ACHN (cell line): ENCODE data around the gene DUSP1.
A peak's percentile ranks its signal among the peaks of the same experiment; 100 is the strongest.
"Not testable (repeated sequence)": the region's sequence is repeated elsewhere in the genome, so short reads cannot be mapped to it uniquely, and the experiment has no call there.

Source experiments
- DNase-seq: peaks from one replicate; pipeline ENCODE4 v3.0.0-alpha.2; 2015
- in situ Hi-C: cut with HindIII; loops from 2 replicates; pipeline ENCODE4 v1.10.0; 2017; ENCODE audit warnings: low sequenced_read_pairs, low pct_ligation_motif_present, low pct_unique_long_range_greater_than_20kb

Gene DUSP1

DNA sequence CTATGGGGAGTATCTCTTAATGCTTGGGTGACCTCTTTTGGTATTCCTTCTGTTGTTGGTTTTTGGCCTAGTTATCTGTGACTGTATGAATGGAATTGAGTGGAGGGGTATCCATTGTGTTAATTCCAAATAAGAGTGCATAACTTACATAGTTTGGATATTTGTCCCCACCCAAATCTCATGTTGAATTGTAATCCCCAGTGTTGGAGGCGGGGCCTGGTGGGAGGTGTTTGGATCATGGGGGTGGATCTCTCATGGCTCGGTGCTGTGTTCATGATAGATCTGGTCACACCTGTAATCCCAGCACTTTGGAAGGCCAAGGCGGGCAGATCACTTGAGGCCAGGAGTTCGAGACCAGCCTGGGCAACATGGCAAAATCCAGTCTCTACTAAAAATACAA, 13.2 kb upstream of the DUSP1 start:
- DNase-seq, in situ Hi-C loops: not testable (repeated sequence)

DNA sequence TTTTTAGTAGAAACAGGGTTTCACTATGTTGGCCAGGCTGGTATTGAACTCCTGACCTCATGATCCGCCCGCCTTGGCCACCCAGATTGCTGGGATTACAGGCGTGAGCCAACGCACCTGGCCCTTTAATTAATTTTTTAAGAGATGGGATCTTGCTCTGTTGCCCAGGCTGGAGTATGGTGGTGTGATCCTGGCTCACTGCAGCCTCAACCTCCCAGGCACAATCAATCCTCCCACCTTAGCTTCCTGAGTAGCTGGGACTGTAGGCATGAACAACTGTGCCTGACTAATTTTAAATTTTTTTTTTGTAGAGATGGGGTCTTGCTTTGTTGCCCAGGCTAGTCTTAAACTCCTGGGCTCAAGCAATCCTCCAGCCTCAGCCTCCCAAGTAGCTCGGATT, 12.3 kb upstream of the DUSP1 start:
- in situ Hi-C loops, DNase-seq: not testable (repeated sequence)

DNA sequence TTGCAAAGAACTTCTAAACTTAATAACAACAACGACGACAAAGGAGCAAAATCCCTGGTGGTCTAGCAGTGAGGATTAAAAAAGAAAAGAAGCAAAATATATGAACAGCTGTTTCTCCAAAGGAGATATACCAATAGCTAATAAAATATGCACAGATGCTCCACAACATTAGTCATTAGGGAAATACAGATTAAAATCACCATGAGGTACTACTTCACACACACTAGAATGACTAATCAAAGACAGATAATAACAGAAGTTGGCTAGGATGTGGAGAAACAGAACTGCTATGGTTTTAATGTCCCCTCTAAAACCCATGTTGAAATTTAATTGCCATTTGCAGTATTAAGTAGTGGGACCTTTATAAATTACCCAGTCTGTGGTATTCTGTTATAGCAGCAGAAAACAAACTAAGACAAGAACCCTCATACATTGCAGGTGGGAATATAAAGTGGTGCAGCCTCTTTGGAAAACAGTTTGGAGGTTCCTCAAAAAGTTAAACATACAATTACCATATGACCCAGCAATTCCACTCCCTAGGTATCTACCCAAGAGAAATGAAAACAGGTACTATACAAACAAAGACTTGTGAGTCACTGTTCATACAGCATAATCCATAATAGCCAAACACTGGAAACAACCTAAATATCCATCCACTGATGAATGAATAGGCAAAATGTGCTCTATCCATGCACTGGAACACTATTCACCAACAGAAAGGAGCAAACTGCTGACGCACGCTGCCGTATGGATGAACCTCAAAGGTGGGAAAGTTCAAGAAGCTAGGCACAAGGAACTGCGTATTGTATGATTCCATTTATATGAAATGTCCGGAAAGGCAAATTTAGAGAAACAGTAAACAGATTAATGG, 11.4 kb upstream of the DUSP1 start:
- in situ Hi-C loops, result no loop called here
- DNase-seq, result no peak

DNA sequence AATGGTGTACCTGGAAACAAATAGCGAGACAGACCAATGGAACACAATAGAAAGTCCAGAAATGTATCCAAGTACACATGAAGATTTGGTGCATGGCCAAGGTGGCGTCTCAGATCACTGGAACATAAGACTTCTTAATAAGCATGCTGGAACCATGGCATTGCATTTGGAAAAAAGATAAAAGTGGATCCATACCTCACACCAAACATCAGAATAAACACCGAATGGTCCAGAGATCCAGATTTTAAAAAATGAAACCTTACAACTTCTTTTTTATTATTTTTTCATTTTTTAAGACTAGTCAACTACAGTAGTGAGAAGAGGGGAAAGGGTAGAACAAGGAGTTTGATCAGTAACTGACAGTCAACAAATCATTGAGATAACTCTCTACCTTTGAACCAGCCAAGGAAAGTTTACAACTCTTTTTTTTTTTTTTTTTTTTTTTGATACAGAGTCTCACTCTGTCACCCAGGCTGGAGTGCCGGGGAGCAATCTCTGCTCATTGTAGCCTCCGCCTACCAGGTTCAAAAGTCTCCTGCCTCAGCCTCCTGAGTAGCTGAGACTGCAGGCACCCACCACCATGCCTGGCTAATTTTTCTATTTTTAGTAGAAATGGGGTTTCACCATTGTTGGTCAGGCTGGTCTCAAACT, 8.8 kb upstream of the DUSP1 start:
- in situ Hi-C loops, result no loop called here
- no peak for DNase-seq

DNA sequence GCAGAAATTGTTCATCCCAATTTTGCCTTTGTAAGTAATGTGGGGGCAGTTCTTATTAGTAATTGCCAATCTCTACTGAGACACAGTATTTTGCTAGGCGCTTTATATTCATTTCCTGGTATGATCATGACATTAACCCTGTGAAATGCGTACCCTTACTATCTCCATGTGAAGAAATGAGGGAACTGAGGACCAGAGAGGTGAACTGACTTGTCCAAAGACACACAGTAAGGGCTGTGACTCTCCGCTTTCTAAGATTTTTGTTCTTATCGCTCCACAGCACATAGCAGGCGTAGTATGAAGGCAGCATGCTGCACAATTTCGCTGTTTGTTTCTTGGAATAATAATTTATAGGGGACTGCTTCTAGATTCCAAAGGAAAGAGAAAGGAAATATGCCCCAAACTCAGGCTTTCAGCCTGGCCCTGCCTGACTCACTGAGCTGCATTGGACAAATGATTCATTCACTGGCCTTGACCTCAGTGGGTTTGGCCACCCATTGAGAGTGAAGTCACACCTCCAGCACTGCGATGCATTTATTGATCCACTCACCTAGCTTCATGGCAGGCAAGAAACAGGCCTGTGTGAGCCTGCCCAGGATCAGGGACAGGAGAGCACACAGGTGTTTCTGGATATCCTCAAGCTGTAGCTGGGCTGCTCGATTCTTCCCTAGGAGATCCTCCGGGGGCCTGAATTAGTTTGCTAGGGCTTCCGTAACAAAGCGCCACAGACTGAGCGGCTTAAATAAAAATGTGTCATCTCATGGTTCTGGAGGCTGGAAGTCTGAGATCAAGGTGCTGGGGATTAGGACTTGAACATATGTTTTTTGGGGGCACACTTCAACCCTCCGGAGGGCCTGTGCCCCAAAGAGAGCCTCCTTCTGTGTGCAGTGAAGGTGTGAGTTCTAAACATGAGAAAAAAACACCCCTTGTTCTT, 7.2 kb upstream of the DUSP1 start:
- DNase-seq, result peak; percentile 86
- in situ Hi-C loops, result no loop called here

DNA sequence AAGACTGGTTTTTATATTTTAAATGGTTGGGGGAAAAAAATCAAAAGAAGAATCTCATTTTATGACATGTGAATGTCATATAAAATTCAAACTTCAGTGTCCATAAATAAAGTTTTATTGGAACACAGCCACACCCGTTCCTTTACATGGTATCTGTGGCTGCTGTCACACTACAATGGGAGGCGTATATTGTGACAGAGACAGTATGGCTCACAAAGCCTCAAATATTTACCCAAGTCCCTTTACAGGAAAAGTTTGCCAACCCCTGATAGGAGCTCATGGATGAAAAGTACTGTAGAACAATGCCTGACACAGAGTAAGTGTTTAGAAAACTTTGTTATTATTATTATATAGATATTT, 5.2 kb upstream of the DUSP1 start:
- DNase-seq, result no peak

DNA sequence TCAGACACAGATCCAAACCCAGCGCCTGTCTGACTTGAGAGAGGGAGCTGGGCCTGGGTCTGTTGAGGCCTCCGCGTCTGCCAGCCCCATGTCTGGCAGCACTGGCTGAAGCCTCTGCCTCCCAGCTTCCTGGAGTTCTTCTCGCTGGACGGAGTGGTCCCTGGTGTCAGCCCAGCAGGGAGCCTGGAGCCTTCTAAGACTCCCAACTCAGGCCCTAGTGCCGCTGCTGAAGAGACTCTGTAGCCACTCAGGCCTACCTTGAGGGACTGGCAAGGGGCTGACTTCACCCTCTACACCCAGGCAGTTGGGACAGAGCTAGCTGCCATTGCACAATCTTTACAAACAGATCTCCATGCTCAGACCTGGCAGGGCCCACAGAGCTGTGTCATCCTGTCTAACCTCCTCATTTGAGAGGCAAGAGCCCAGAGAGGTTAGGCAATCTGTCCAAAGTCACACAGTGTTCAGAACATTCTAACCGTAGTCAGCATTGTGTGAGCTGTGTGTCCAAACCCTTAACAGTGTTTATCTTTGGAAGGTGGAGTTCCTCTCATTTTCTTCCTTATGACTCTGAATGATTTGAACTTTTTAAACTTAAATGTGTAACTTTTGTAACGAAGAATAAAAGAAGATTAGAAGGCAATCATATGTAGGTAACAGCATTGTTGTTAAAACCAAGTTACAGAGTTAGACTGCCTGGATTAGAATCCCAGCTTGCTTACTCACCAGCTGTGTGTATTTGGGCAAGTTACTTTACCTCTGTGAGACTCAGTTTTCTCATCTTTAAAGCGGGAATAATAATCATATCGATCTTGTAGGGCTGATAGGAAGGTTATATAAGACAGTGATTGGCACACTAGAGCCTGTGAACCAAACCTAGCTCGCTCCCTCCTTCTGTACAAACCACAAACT, 4.6 kb upstream of the DUSP1 start:
- peak; percentile 22 for DNase-seq
- in situ Hi-C loops, result no loop called here

More for the DNA sequence above, 5.2 kb upstream of the DUSP1 start:
- in situ Hi-C loops, result no loop called here

DNA sequence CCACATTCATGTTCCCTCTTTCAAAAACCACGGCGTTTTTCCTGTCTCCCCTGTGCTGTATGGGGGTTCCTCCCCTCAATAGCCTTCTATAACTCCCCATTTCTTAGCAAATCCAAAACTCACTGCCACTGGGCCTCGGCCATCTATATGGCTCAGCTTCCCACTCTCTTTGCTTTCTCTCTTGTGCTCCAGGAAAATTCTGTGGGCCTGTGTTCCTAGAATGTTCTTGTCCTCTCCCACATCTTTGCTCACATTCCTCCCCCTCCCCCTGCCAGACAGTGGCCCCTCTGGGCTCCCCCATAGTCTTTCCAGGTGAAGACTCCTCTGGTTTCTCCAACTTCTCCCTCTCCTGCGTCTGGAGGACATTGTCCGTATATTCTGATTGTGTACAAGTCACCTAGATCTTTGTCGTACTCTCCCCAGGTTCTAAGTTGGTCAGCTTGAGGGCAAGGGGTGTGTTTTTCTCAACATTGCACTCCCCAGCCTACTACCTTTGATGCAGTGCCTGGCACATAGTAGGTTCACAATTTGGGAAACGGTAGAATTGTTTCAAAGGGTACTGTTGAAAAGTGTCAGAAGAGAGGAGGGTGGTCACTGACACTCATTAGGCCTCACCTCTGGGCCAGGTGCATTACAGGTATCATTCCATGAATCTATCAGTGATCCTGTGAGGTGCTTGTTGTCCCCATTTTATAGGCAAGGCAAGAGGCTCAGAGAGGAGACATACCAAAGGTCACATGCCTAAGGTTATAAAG, 3.7 kb upstream of the DUSP1 start:
- in situ Hi-C loops, result no loop called here
- no peak for DNase-seq

DNA sequence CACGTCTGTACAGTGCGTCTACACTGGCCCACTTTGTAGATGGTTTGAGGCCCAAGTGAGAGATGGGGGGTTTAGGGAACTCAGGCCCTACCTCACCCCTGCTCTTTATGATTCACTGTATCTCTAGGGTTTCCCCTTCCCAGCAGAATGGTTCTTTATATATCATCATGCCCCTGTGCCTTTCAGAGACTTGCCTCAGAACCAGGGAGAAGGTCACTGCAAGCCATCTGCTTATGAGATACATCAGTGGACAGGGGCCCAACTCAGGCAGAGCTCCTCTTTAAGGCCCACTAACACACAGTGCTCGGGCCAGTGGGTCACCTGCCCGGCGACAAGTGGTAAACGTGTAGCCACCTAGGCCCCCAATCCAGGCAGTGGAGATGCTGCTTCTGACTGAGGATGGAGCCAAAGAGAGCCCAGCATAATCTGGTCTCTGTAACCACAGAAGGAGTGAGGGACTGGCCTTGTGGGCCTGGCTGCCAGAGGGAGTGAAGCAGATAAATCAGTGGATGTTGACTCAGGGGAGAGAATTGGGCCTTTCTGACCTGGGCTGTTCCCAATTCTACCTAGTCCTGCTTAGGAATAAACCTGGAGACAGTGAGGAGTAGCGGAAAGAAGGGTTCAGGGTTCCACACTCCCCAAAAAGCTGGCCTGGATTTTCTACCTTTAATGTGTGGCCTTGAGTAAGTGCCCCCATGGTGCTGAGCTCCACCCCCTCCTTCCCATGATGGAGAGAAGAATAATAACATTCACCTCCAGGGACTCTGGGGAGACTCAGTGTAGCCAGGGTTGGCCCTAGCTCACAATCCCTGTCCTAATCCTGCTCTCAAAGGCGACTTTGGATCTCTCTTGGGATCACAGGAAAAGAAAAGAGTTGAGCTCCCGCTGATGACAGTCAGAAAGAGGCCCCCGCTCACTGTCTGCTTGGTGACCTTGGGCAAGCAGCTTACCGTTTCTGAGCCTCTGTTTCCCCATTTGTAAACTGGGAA, 2.8 kb upstream of the DUSP1 start:
- no peak for DNase-seq
- in situ Hi-C loops, result no loop called here

DNA sequence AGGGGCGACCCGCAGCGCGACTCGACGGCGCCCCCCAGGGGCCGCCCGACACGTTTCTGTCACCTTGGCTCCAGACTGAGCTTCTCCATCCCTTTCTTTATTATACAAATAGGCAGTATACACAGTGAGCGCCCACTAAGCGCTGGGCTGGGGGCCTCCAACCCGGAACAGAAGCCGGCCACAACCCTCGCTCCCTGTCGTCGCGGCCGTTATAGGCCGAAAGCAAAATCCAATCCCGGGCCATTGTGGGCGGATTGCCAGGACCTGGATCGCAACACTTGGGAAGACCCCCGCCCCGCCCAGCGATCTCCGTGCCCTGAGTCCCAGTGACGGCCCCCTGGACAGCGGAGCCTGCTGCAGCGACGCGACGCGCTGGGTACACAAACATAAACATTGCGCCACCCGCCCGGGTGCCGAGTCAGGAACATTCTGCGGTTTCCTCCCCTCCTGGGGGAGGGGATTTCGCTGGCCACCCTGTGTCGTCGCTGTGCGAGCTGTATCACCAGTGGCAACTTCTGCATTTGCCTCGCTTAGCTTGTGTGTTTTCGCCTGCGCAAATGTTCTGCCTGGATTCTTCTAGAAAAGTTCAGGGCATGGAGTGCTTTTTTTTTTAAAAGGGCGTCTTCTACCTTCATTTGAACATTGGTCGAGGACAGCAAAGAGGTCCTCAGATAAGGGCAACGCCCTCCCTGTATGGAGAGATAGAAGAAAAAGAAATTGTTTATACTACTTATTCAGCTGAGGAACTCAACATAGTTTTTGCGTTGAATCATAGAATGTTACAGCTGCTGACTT, 1.3 kb upstream of the DUSP1 start:
- DNase-seq, result peak; percentile 90
- in situ Hi-C loops, result no loop called here

DNA sequence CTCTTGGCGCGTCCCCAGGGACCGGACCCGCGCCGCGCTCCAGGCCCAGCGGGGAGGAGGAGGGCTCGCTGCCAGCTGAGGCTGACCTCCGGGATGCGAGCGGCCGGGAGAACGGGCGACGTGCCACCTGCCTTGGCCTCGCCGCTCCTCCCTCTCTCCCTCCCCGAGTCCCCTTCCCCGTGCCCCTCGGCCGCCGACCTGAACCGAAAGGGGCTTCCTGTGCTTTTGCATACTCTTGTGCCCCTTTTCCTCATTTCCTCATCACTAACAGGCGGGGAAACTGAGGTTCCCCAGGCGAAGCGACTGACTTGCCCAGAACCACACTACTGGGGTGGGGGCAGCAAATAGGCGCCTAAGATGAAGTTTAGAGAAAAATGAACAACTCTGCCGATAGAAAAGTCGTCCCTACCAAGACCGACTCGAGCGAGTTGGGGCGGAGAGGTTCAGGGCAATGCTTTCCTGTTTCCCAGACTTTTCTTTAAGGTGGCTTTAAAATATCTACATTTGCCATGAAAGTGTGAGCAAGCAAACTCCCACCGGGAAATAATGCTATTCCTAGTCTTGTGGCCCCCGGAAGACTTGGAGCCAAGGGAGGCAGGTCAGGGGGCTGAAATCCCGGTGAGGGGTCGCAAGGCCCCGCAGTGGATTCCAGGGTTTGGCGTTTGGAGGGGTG, 580 bp upstream of the DUSP1 start:
- in situ Hi-C loops, result no loop called here
- DNase-seq, result no peak

DNA sequence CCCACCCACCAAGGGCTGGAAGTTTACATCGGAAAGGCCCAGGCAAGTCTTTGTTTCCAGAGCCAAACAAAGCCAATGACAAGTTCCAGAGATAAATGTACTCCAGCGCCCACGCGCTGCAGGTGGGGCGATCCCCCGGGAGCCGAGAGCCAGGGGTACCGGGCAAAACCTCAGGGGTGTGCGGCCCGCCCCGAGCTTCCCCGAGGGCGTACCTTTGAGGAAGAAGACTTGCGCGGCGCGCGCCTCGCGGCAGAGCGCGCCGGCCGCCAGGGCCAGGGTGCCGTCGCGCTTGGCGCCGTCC, 671 bp downstream of the DUSP1 start:
- DNase-seq, result no peak
- in situ Hi-C loops, result no loop called here

DNA sequence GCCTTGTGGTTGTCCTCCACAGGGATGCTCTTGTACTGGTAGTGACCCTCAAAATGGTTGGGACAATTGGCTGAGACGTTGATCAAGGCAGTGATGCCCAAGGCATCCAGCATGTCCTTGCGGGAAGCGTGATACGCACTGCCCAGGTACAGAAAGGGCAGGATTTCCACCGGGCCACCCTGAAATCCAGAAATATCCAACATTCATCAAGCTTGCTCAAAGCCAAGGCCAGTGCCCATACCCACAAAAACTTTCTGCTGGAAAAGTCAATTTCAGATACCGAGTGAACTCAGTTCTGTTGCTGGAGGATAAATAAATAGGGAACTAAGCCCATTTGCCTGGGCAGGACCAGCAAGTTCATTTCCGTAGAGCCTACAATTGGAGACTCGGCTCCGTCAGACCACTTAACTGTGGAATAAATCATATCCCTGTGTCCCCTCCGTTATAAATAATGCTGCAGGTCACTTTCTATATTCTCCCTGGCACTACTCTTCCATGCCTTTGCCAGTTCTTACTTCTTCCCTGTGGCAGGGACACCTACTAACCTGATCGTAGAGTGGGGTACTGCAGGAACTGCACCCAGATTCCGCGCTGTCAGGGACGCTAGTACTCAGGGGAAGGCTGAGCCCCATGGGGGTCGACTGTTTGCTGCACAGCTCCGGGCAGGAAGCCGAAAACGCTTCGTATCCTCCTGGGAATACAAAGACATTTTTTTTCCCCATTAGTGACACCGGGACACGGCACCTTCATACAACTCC, 1.2 kb downstream of the DUSP1 start:
- in situ Hi-C loops, result no loop called here
- DNase-seq, result peak; percentile 17

DNA sequence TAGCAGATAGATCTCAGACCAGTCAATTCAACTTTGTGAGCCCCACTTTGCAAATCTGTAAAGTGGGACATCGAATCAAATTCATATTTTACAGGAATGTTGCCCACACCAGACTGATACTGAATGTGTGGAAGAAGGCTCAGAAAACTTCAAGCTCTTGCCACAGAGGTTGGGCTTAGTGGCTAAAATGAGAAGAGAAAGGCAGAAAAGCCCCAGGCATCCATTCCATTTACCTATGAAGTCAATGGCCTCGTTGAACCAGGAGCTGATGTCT, 1.7 kb downstream of the DUSP1 start:
- no peak for DNase-seq
- in situ Hi-C loops, result no loop called here
